H1 (cell line): ENCODE results near the gene DIAPH2. TPM values are rescaled to one million over a fixed set of nuclear protein-coding genes. Genes with fewer than 3 reads are reported as not detected.

Experiments
- CHD2 ChIP-seq: IDR thresholded peaks from 2 replicates; pipeline ENCODE4 v1.6.1; 2012; ENCODE audit warnings: low read length, improper control_type of control experiment
- CTBP2 ChIP-seq: IDR thresholded peaks from 2 replicates; pipeline ENCODE4 v1.7.0; 2011; ENCODE audit warnings: borderline replicate concordance, mild to moderate bottlenecking, moderate library complexity, mixed read lengths, low read length; ENCODE audit not compliant: insufficient read depth, insufficient read length
- SUZ12 ChIP-seq: fragments of 200-600 bp; sonication (generic); IDR thresholded peaks from 2 replicates; pipeline ENCODE4 v1.6.1; 2012; ENCODE audit warnings: mild to moderate bottlenecking, inconsistent platforms, low read length, moderate library complexity, mixed read lengths
- polyA plus RNA-seq, 7 experiments: library from polyadenylated mRNA; depleted of rRNA in 3 of 7; stranded (reverse) in 5 of 7; unstranded in 2 of 7; fragments of >200 nt in 5 of 7; fragments of 200-250 nt in 2 of 7; gene quantifications; 1 replicate in 5 of 7; 2 replicates in 1 of 7; 4 replicates in 1 of 7; pipeline versions ENCODE4 v1.2.1 to v1.2.3, GENCODE V29; 2011 to 2013; ENCODE audit warnings: missing spikeins in 2 of 7, mixed read lengths in 2 of 7
- total RNA-seq: library from RNA; stranded (reverse); fragmentation: NEBNext Ultra II Directional; extraction: Animal tissue kit (Norgen Biotek cat#: 25700); gene quantifications from 2 replicates; pipeline ENCODE4 v1.2.1, GENCODE V29; 2021

The DIAPH2 gene
- total and polyA plus RNA-seq, 2 of the 8 experiments (the other 6 are each of a cell fraction or from before 2014, with no cell fraction given): 4.4 to 24.3 TPM

DNA sequence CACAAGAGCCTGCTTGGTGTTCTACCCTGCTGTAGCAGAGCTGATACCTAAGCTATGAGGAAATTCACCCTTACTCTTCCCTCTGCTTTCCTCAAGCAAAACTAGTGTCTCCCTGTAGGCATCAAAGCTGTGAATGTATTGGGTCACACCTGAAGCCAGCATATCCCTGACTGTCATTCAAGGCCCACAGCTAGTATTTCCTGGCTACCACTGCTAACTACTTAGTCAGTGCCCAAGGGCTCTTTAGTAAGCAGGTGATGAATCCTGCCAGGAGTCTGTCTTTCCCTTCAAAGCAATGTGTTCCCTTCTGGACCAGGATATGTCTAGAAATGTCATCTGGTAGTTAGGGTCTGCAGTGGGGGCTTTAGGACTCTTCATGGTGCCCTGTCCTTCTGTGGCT is 324.7 kb downstream of the DIAPH2 start (continued):
- no peak for TF ChIP-seq SUZ12
- TF ChIP-seq CHD2: no peak
- no peak for TF ChIP-seq CTBP2
